Measurements from ENCODE around the gene CCDC134. TPM values are rescaled to one million over a fixed set of nuclear protein-coding genes. Genes with fewer than 3 reads are reported as not detected.

CCDC134 gene
- total and polyA plus RNA-seq, 9 of the 15 experiments (the other 6 are each of a cell fraction or from before 2014, with no cell fraction given), result 0.56 to 11.9 (median 5.3) TPM

Other genes starting within 250 kb of the CCDC134 start
Only the 7 nearest of the 12 such genes appear.
- 193 and 196 TPM in 2 replicates for gene SNU13, start 111.8 kb upstream of the CCDC134 start, total RNA-seq (2014; rRNA removed)
- gene SNU13, start 111.8 kb upstream of the CCDC134 start, total RNA-seq (2014; rRNA removed; fragmentation: Illumina TruSeq; extraction: Trizol), result 147 and 185 TPM in 2 replicates
- 179 and 193 TPM in 2 replicates for gene SNU13, start 111.8 kb upstream of the CCDC134 start, total RNA-seq (2015; rRNA removed; fragmentation: Illumina TruSeq; extraction: Trizol)
- gene SNU13, start 111.8 kb upstream of the CCDC134 start, total RNA-seq (2021), result 279 and 283 TPM in 2 replicates
- gene SNU13, start 111.8 kb upstream of the CCDC134 start, polyA plus RNA-seq (2011; rRNA removed), result 243 and 271 TPM in 2 replicates
- 294 and 334 TPM in 2 replicates for gene SNU13, start 111.8 kb upstream of the CCDC134 start, polyA plus RNA-seq (2014; fragmentation: Illumina TruSeq; extraction: Trizol)
- gene SNU13, start 111.8 kb upstream of the CCDC134 start, polyA plus RNA-seq (2014; fragmentation: Nextera tagmentation; extraction: Ambion mirVana), result 100 to 1,000 TPM; 884 to 981 TPM
- gene SNU13, start 111.8 kb upstream of the CCDC134 start, polyA plus RNA-seq (2014; rRNA removed), result 286 and 317 TPM in 2 replicates
- 0.18 TPM in 1 of 2 replicates, not detected in the other for gene MEI1, start 101.2 kb upstream of the CCDC134 start, total RNA-seq (2014; rRNA removed)
- not detected in 2 replicates for gene MEI1, start 101.2 kb upstream of the CCDC134 start, total RNA-seq (2014; rRNA removed; fragmentation: Illumina TruSeq; extraction: Trizol)
- gene MEI1, start 101.2 kb upstream of the CCDC134 start, total RNA-seq (2015; rRNA removed; fragmentation: Illumina TruSeq; extraction: Trizol), result 0.75 TPM in 1 of 2 replicates, not detected in the other
- 0.31 and 0.47 TPM in 2 replicates for gene MEI1, start 101.2 kb upstream of the CCDC134 start, total RNA-seq (2021)
- 0.33 and 0.61 TPM in 2 replicates for gene MEI1, start 101.2 kb upstream of the CCDC134 start, polyA plus RNA-seq (2011; rRNA removed)
- 0.16 and 0.17 TPM in 2 replicates for gene MEI1, start 101.2 kb upstream of the CCDC134 start, polyA plus RNA-seq (2014; fragmentation: Illumina TruSeq; extraction: Trizol)
- under 1 TPM; 0.08 to 0.18 TPM for gene MEI1, start 101.2 kb upstream of the CCDC134 start, polyA plus RNA-seq (2014; fragmentation: Nextera tagmentation; extraction: Ambion mirVana)
- 0.15 and 0.68 TPM in 2 replicates for gene MEI1, start 101.2 kb upstream of the CCDC134 start, polyA plus RNA-seq (2014; rRNA removed)
- gene SREBF2, start 32.4 kb downstream of the CCDC134 start, total RNA-seq (2014; rRNA removed), result 26.6 and 38.5 TPM in 2 replicates
- gene SREBF2, start 32.4 kb downstream of the CCDC134 start, total RNA-seq (2014; rRNA removed; fragmentation: Illumina TruSeq; extraction: Trizol), result 26.9 and 27.2 TPM in 2 replicates
- gene SREBF2, start 32.4 kb downstream of the CCDC134 start, total RNA-seq (2015; rRNA removed; fragmentation: Illumina TruSeq; extraction: Trizol), result 22.4 and 24.8 TPM in 2 replicates
- 73.9 and 84.2 TPM in 2 replicates for gene SREBF2, start 32.4 kb downstream of the CCDC134 start, total RNA-seq (2021)
- gene SREBF2, start 32.4 kb downstream of the CCDC134 start, polyA plus RNA-seq (2011; rRNA removed), result 55.3 and 89.8 TPM in 2 replicates
- gene SREBF2, start 32.4 kb downstream of the CCDC134 start, polyA plus RNA-seq (2014; fragmentation: Illumina TruSeq; extraction: Trizol), result 64.5 and 74.3 TPM in 2 replicates
- gene SREBF2, start 32.4 kb downstream of the CCDC134 start, polyA plus RNA-seq (2014; fragmentation: Nextera tagmentation; extraction: Ambion mirVana), result 1 to 10 TPM; 1.1 TPM
- gene SREBF2, start 32.4 kb downstream of the CCDC134 start, polyA plus RNA-seq (2014; rRNA removed), result 62.8 and 63.9 TPM in 2 replicates
- gene SHISA8, start 114.4 kb downstream of the CCDC134 start, total RNA-seq (2014; rRNA removed), result 1.1 and 1.4 TPM in 2 replicates
- gene SHISA8, start 114.4 kb downstream of the CCDC134 start, total RNA-seq (2014; rRNA removed; fragmentation: Illumina TruSeq; extraction: Trizol), result not detected in 2 replicates
- not detected in 2 replicates for gene SHISA8, start 114.4 kb downstream of the CCDC134 start, total RNA-seq (2015; rRNA removed; fragmentation: Illumina TruSeq; extraction: Trizol)
- 2.2 TPM in 2 replicates for gene SHISA8, start 114.4 kb downstream of the CCDC134 start, total RNA-seq (2021)
- gene SHISA8, start 114.4 kb downstream of the CCDC134 start, polyA plus RNA-seq (2011; rRNA removed), result 0.08 and 0.15 TPM in 2 replicates
- gene SHISA8, start 114.4 kb downstream of the CCDC134 start, polyA plus RNA-seq (2014; fragmentation: Illumina TruSeq; extraction: Trizol), result not detected in 2 replicates
- under 1 TPM in 1 of 2 experiments, not detected in 1; 0.07 TPM for gene SHISA8, start 114.4 kb downstream of the CCDC134 start, polyA plus RNA-seq (2014; fragmentation: Nextera tagmentation; extraction: Ambion mirVana)
- 0.50 and 3.3 TPM in 2 replicates for gene SHISA8, start 114.4 kb downstream of the CCDC134 start, polyA plus RNA-seq (2014; rRNA removed)
- 0.50 and 0.69 TPM in 2 replicates for gene TNFRSF13C, start 126.1 kb downstream of the CCDC134 start, total RNA-seq (2014; rRNA removed)
- gene TNFRSF13C, start 126.1 kb downstream of the CCDC134 start, total RNA-seq (2014; rRNA removed; fragmentation: Illumina TruSeq; extraction: Trizol), result 0.44 and 0.48 TPM in 2 replicates
- gene TNFRSF13C, start 126.1 kb downstream of the CCDC134 start, total RNA-seq (2015; rRNA removed; fragmentation: Illumina TruSeq; extraction: Trizol), result 0.30 and 0.47 TPM in 2 replicates
- 1.5 and 1.9 TPM in 2 replicates for gene TNFRSF13C, start 126.1 kb downstream of the CCDC134 start, total RNA-seq (2021)
- gene TNFRSF13C, start 126.1 kb downstream of the CCDC134 start, polyA plus RNA-seq (2011; rRNA removed), result 0.53 and 1.3 TPM in 2 replicates
- 0.59 and 0.66 TPM in 2 replicates for gene TNFRSF13C, start 126.1 kb downstream of the CCDC134 start, polyA plus RNA-seq (2014; fragmentation: Illumina TruSeq; extraction: Trizol)
- gene TNFRSF13C, start 126.1 kb downstream of the CCDC134 start, polyA plus RNA-seq (2014; fragmentation: Nextera tagmentation; extraction: Ambion mirVana), result under 1 TPM; 0.08 to 0.13 TPM
- 1.1 and 1.3 TPM in 2 replicates for gene TNFRSF13C, start 126.1 kb downstream of the CCDC134 start, polyA plus RNA-seq (2014; rRNA removed)
- 67.7 and 77.1 TPM in 2 replicates for gene CENPM, start 146.5 kb downstream of the CCDC134 start, total RNA-seq (2014; rRNA removed)
- gene CENPM, start 146.5 kb downstream of the CCDC134 start, total RNA-seq (2014; rRNA removed; fragmentation: Illumina TruSeq; extraction: Trizol), result 9.9 and 11.3 TPM in 2 replicates
- 32.3 and 33.8 TPM in 2 replicates for gene CENPM, start 146.5 kb downstream of the CCDC134 start, total RNA-seq (2015; rRNA removed; fragmentation: Illumina TruSeq; extraction: Trizol)
- gene CENPM, start 146.5 kb downstream of the CCDC134 start, total RNA-seq (2021), result 36.2 and 37.4 TPM in 2 replicates
- gene CENPM, start 146.5 kb downstream of the CCDC134 start, polyA plus RNA-seq (2011; rRNA removed), result 18.8 and 25.3 TPM in 2 replicates
- gene CENPM, start 146.5 kb downstream of the CCDC134 start, polyA plus RNA-seq (2014; fragmentation: Illumina TruSeq; extraction: Trizol), result 23.6 and 41.3 TPM in 2 replicates
- gene CENPM, start 146.5 kb downstream of the CCDC134 start, polyA plus RNA-seq (2014; fragmentation: Nextera tagmentation; extraction: Ambion mirVana), result 10 to 100 TPM; 19.3 to 36.7 TPM
- gene CENPM, start 146.5 kb downstream of the CCDC134 start, polyA plus RNA-seq (2014; rRNA removed), result 49.6 and 53.0 TPM in 2 replicates
- not detected in 2 replicates for gene SEPTIN3, start 168.8 kb downstream of the CCDC134 start, total RNA-seq (2014; rRNA removed)
- not detected in 2 replicates for gene SEPTIN3, start 168.8 kb downstream of the CCDC134 start, total RNA-seq (2014; rRNA removed; fragmentation: Illumina TruSeq; extraction: Trizol)
- not detected in 2 replicates for gene SEPTIN3, start 168.8 kb downstream of the CCDC134 start, total RNA-seq (2015; rRNA removed; fragmentation: Illumina TruSeq; extraction: Trizol)
- not detected in 2 replicates for gene SEPTIN3, start 168.8 kb downstream of the CCDC134 start, total RNA-seq (2021)
- gene SEPTIN3, start 168.8 kb downstream of the CCDC134 start, polyA plus RNA-seq (2011; rRNA removed), result 0.06 and 0.08 TPM in 2 replicates
- gene SEPTIN3, start 168.8 kb downstream of the CCDC134 start, polyA plus RNA-seq (2014; fragmentation: Illumina TruSeq; extraction: Trizol), result not detected in 2 replicates
- not detected for gene SEPTIN3, start 168.8 kb downstream of the CCDC134 start, polyA plus RNA-seq (2014; fragmentation: Nextera tagmentation; extraction: Ambion mirVana)
- gene SEPTIN3, start 168.8 kb downstream of the CCDC134 start, polyA plus RNA-seq (2014; rRNA removed), result not detected in 2 replicates

All from K562 (cell line).